Renal cortex interstitium (tissue), 15 donors: ENCODE results near the gene OR10G4. TPM values are rescaled to one million over a fixed set of nuclear protein-coding genes. Genes with fewer than 3 reads are reported as not detected.
"Not testable (repeated sequence)": the region's sequence is repeated elsewhere in the genome, so short reads cannot be mapped to it uniquely, and the experiment has no call there.

ENCODE experiments used
- DNase-seq, 11 donors: peaks; one replicate each; pipeline ENCODE4 v3.0.0-alpha.2; 2013; ENCODE audit warnings: low read depth in 9 of 11, low spot score in 4 of 11; ENCODE audit errors: extremely low read depth in 1 of 11
- long read RNA-seq, 16 experiments: transcript quantifications; one replicate each; lab custom pipeline, GENCODE V29; 2026
- polyA plus RNA-seq, 3 donors: library from polyadenylated mRNA; unstranded; fragments of 120-200 nt; gene quantifications; one replicate each; pipeline ENCODE4 v1.2.1, GENCODE V29; 2013; ENCODE audit not compliant: insufficient read length in 3 of 3

The OR10G4 gene, protein sequence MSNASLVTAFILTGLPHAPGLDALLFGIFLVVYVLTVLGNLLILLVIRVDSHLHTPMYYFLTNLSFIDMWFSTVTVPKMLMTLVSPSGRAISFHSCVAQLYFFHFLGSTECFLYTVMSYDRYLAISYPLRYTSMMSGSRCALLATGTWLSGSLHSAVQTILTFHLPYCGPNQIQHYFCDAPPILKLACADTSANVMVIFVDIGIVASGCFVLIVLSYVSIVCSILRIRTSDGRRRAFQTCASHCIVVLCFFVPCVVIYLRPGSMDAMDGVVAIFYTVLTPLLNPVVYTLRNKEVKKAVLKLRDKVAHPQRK
- polyA plus RNA-seq = not detected
- long read RNA-seq, donor 1 = 0 reads
- long read RNA-seq, donor 2 = 0 reads
- long read RNA-seq, donor 3 = 0 reads
- long read RNA-seq, donor 4 = 0 reads
- long read RNA-seq, donor 5 = 0 reads
- long read RNA-seq, donor 6 = 0 reads
- long read RNA-seq, donor 7 = 0 reads
- long read RNA-seq, donor 8 = 0 reads
- long read RNA-seq, donor 9 = 0 reads
- long read RNA-seq, donor 10 = 0 reads
- long read RNA-seq, donor 11 = 0 reads
- long read RNA-seq, donor 12 = 0 reads
- long read RNA-seq, donor 13 = 0 reads
- long read RNA-seq, donor 14 = 0 reads
- long read RNA-seq, donor 15 = 0 reads
- long read RNA-seq, donor 16 = 0 reads

DNA sequence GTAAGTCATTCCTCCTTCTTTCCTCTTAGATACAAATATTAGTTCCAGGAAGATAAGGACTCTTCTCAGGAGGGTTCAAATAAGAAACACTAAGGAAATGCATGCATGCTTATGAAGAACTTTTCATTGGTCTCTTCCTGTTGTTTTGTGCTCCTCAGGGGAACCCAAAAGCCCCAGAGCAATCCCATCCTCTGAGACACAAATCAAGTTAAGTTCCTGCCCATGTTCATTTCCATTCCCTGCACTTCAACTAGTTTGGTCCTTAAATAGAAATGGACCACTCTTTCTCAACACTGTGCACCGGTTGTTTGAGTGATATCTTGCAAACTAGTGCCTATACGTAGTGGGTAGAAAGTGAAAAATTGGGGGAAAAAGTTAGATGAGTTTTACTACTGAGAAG lies at the start of gene OR10G4:
Gene OR10G4 (plus strand): TSS at position 301 of the 400 bp plus-strand sequence. CDS start 2,578 bp downstream, outside the sequence.
- no peak for DNase-seq

DNA sequence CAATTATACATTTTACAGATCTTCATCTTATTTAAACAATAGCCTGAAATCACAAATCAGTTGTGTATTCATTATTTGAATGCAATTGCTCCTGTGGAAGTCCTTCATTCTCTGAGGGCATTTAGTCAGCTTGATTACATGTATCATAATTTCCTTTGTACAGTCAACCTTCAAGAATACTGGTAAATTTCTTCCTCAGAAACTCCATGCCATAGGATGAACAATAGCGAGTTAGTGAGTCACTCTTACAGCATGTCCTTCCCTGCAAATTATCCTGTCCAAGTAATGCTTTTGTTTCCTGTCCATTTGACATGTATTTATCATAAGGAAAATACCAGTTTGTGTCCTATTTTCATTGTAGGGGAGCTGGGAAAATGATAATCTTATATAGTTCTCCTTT lies 39.0 kb upstream of the OR10G4 start:
- no peak for DNase-seq

DNA sequence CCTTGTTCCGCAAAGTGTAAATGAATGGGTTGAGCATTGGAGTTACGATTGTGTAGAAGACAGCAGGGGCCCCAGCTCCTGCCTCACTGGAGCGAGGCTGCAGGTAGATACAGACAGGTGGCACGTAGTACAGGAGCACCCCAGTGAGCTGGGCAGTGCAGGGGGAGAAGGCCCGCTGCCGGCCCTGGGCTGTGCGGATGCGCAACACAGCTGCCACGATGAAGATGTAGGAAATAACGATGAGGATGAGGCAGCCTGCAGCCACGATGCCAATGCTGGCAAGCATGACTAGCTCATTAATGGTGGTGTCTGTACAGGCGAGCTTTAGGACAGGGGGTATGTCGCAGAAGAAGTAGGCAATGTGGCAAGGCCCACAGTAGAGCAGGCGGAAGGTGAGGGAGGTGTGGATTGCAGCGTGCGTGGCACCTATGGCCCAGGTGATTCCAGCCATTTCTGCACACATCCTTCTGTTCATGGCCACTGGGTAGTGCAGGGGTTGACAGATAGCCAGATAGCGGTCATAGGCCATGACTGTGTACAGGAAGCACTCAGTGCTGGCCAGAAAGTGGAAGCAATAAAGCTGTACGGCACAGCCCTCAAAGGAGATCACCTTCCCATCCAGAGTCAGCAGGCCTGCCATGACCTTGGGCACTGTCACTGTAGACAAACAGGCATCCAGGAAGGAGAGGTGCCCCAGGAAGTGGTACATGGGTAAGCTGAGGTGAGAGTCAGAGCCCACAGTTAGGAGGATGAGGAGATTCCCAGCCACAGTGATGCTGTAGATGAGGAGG lies 35.8 kb upstream of the OR10G4 start:
- DNase-seq = no peak

DNA sequence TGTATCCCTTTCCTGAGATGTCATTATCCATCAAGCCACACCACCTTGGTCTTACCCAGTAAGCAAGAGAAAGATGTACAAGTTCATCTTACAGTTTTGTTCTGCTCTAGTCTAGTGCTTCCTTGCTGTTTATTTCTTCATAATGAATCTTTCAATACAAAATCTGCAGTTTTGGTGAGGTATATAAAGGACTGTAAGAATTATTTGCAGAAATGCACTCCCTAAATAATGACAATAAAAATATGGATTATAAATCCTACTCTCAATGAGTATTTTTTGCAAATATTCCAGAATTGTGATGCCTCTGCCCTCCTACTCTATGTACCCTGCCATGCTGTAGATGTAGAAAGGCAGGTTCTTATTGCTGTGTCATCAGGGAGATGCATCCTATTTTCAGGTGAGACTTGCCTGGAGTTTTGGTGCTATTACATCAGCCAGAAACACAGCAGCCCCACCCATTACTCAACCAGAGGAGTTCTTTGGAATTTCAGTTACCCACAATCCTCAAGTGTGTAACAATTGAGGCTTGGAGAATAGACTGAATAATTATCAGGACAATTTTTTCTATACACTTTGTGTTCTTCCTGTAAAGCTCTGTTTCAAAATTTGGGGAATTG lies 35.0 kb upstream of the OR10G4 start, which contains the start of gene OR10S1:
Gene OR10S1 (minus strand): TSS at position 51 of the 617 bp plus-strand sequence. CDS start 117 bp downstream, outside the sequence.
- DNase-seq = no peak

DNA sequence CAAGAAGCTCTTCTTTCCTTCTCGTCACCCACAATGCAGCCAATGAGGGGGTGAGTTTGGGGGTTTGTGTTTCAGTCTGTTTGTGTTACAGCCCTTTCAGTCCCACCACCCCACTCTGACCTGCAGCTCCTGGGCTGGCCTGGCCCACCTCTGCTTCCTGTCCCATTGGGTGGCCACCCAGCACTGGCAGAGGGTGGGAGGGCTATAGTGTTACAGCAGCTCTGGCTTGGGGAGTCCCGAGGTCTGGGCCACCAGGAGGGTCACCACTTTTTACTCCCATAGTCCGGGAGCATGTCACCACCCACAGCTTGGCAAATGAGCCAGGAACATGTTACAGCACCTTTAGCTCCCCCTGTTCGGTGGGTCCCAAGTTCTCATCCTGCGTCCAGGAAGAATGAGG lies 33.5 kb upstream of the OR10G4 start:
- no peak for DNase-seq

DNA sequence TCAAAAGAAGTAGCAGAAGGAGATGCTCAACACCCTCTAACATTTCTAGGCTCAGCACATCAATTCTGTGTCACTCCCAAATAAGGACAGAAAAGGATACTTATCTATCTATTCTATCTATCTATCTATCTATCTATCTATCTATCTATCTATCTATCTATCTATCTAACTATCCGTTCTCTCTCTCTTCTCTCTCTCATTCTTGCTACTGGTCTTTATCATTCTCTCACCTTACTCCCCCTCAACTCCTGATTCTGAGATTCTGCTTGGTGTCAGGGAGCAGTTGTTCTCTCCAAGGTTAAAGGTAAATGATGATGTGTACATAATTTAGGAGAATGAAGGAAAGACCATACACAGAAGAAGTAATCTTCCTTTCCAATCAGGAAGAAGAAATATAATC lies 17.7 kb upstream of the OR10G4 start, which contains the start of gene OR10G6:
Gene OR10G6 (minus strand): TSS at position 43 of the 400 bp plus-strand sequence. CDS start 0 bp downstream, at position 43.
- no peak for DNase-seq

DNA sequence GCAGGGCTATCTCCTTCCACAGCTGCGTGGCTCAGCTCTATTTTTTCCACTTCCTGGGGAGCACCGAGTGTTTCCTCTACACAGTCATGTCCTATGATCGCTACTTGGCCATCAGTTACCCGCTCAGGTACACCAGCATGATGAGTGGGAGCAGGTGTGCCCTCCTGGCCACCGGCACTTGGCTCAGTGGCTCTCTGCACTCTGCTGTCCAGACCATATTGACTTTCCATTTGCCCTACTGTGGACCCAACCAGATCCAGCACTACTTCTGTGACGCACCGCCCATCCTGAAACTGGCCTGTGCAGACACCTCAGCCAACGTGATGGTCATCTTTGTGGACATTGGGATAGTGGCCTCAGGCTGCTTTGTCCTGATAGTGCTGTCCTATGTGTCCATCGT lies 3.0 kb downstream of the OR10G4 start:
- DNase-seq = not testable (repeated sequence)

DNA sequence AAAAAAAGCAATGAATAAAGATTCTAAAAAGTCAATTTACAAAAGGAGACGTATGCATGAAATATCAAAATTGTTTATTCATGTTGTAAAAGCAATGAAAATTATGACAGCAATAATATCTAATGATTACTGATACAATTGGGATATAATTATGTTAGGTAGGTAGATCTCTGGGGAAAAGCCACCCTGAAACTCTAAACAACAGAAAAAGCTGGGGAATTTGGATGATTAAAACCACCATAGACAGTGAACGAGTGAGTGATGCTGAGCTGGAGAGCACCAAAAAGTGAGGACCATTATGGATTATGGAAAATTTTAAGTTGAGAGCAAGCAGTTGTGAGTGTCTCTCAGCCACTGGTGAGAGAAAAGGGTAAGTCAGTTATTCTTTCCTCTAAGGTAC lies 13.7 kb downstream of the OR10G4 start, which contains the start of gene OR10G8:
Gene OR10G8 (plus strand): TSS at position 301 of the 400 bp plus-strand sequence. CDS start 2,825 bp downstream, outside the sequence.
- no peak for DNase-seq

DNA sequence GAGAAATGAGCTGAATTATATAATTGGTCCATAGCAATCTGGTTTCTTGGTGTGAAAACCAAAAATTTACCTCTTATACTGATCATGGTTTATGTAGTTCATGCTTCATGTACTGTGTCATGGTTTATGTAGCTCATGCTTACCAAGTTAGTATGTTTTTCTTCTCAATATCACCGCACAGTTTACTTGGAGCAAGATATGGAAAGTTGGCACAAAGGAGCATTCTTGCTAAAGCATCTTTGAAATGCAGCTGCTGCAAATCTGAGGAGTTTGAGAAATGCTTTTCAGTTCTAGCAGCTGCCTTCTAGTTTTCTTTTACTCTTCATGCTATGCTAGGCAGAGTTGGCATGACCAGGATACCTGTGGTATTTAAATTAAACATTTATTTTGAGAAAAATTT lies 23.9 kb downstream of the OR10G4 start:
- no peak for DNase-seq

DNA sequence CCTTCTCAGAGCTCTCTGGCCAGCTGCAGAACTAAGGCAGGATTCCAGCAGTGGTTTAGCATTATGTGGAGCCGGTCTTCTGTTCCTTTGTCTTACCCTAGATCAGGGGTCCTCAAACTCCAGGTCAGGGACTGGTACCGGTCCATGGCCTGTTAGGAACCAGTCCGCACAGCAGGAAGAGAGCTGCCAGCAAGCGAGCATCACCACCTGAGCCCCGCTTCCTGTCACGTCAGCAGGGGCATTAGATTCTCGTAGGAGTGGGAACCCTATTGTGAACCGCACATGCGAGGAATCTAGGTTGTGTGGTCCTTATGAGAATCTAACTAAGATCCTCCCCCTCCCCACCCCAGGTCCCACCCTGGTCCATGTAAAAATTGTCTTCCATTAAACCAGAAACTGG lies 26.8 kb downstream of the OR10G4 start:
- DNase-seq = no peak

DNA sequence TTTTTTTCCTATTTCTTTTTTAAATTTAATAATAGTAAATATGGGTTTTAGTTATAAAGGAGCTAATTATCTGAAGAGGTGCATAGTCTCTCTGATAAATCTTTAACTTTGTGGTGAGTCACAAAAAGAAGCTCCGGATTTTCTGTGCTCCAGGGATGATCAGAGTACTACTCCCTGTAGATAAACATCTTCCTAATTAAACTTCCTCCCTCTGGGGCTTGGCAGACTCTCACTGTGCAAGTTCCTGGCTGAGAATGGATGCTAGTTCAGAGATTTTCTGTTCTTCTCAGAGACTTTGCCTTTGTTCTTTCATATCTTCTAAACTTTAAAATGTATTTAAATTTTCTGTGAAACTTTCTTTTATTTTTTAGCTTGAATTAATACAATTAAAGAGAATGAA lies 28.5 kb downstream of the OR10G4 start, which contains the start of gene OR10G7:
Gene OR10G7 (minus strand): TSS at position 72 of the 400 bp plus-strand sequence. CDS start 2,324 bp downstream, outside the sequence.
- DNase-seq = no peak

DNA sequence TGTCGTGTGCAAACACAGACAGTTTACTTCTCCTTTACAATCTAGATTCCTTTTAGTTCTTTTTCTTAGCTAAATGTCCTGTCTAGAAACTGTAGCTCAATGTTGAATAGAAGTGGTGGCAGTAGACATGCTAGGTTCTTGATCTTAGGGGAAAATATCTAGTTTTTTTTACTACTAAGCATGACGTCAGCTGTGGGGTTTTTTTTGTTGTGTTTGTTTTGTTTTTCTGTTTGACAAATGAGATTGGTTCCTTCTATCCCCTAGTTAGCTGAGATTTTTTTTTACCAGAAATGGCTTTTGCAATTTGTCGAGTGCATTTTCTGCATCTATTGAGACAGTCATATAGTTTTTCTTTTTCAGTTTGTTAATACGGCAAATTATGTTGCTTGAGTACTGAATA lies 30.6 kb downstream of the OR10G4 start:
- no peak for DNase-seq

DNA sequence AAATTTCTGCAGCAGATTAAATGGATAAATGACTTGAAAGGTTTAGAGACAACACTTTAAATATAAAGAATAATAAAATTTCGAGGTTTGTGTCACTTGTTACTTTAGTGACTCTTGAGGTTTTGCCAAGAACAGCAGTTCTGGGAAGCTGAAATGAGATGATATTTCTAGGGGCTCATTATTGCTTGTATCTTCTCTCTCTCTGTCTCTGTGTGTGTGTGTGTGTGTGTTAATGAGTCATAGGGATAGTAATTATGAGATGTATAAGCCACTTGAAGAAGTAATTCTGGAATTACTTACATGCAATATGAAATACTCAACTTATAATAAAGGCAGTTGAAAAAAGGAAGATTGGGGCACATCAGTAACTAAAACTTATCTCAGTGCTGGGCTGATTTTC lies 38.0 kb downstream of the OR10G4 start:
- DNase-seq = no peak

DNA sequence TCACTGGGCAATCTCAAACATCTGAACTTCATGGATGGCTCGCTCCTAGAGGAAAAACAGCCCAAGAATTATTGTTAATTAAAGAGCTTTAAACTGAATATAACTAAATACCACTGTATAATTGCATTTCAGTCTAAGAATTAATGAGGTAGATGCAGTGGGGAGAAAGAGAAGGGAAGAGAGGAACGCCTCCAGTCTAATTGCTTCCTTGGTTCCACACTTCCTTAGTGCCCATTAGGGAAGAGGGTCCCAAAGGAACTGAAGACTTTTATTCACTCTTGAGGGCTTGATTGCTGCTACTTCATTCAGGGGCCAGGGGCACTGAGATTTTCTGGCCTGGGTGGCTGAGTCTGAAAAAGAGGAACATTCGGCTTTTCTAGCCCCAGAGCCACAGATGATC lies 40.2 kb downstream of the OR10G4 start:
- no peak for DNase-seq

Other genes starting within 250 kb of the OR10G4 start
- not detected for gene OR6M1, start 206.6 kb upstream of the OR10G4 start, polyA plus RNA-seq
- not detected for gene TMEM225, start 127.3 kb upstream of the OR10G4 start, polyA plus RNA-seq
- gene OR8D4, start 110.8 kb upstream of the OR10G4 start, polyA plus RNA-seq = under 1 TPM in 1 of 3 donors, not detected in 2; 0.05 TPM
- not detected for gene OR4D5, start 73.4 kb upstream of the OR10G4 start, polyA plus RNA-seq
- under 1 TPM in 1 of 3 donors, not detected in 2; 0.09 TPM for gene OR6T1, start 69.2 kb upstream of the OR10G4 start, polyA plus RNA-seq
- not detected for gene OR10S1, start 35.2 kb upstream of the OR10G4 start, polyA plus RNA-seq
- gene OR10G6, start 17.8 kb upstream of the OR10G4 start, polyA plus RNA-seq = not detected
- not detected for gene OR10G9, start 10.0 kb downstream of the OR10G4 start, polyA plus RNA-seq
- not detected for gene OR10G8, start 13.8 kb downstream of the OR10G4 start, polyA plus RNA-seq
- gene OR10G7, start 28.3 kb downstream of the OR10G4 start, polyA plus RNA-seq = not detected
- 10 to 100 TPM; 12.0 to 14.7 (median 12.8) TPM for gene VWA5A, start 102.5 kb downstream of the OR10G4 start, polyA plus RNA-seq
- gene OR10D3, start 170.3 kb downstream of the OR10G4 start, polyA plus RNA-seq = not detected
- not detected for gene OR8G1, start 228.1 kb downstream of the OR10G4 start, polyA plus RNA-seq
- not detected for gene OR8G5, start 243.4 kb downstream of the OR10G4 start, polyA plus RNA-seq